Peyer's patch (tissue), 4 donors: ENCODE data around the gene PCSK5.

Experiments
- POLR2A ChIP-seq, 2 donors: fragments of 450-650 bp; IDR thresholded peaks; one replicate each; pipeline ENCODE4 v1.5.1; 2017; ENCODE audit warnings: antibody characterized with exemption in 2 of 2, mild to moderate bottlenecking in 2 of 2, moderate library complexity in 2 of 2
- TF ChIP-seq, protein P1 (sequence below), 6 experiments: fragments of 450-650 bp in 4 of 6; fragments of 200-600 bp in 2 of 6; sonication (generic) in 1 of 6; IDR thresholded peaks; one replicate each; pipeline ENCODE4 v1.5.1; 2017 to 2019; ENCODE audit warnings: antibody characterized with exemption in 6 of 6, mild to moderate bottlenecking in 3 of 6, moderate library complexity in 1 of 6

DNA sequence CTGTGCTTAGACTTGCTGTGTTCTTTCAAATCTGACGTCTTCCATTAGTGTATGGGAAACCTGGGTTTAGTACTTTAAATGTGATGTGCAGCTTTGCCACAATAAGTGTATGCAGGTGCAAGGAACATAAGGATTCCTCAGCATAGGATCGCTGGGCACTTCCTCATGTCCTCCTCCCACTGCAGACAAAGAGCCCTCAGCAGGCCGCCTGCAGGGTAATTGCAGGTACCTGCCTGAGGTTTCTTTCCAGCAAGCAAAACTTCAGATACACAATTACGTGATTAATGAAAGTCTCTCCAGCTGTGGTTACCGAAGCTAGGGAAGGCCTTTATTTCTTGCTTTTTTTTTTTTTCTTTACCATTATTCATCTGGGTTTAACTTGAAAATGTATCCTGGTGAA, 270.6 kb downstream of the PCSK5 start:
- TF ChIP-seq, protein P1, sequence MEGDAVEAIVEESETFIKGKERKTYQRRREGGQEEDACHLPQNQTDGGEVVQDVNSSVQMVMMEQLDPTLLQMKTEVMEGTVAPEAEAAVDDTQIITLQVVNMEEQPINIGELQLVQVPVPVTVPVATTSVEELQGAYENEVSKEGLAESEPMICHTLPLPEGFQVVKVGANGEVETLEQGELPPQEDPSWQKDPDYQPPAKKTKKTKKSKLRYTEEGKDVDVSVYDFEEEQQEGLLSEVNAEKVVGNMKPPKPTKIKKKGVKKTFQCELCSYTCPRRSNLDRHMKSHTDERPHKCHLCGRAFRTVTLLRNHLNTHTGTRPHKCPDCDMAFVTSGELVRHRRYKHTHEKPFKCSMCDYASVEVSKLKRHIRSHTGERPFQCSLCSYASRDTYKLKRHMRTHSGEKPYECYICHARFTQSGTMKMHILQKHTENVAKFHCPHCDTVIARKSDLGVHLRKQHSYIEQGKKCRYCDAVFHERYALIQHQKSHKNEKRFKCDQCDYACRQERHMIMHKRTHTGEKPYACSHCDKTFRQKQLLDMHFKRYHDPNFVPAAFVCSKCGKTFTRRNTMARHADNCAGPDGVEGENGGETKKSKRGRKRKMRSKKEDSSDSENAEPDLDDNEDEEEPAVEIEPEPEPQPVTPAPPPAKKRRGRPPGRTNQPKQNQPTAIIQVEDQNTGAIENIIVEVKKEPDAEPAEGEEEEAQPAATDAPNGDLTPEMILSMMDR (IDR thresholded peaks at IDR 0.05) = no peak
- TF ChIP-seq POLR2A (IDR thresholded peaks at IDR 0.05) = no peak
